HG03469 (cell line): ENCODE data around the gene MRTFA.
A peak's percentile ranks its signal among the peaks of the same experiment; 100 is the strongest.
"Not testable (repeated sequence)": the region's sequence is repeated elsewhere in the genome, so short reads cannot be mapped to it uniquely, and the experiment has no call there.

Experiments used
- ATAC-seq: cut with Tn5 transposase; IDR thresholded peaks from one replicate; pipeline ENCODE4 v1.9.1; 2021; ENCODE audit warnings: mild to moderate bottlenecking, moderate library complexity, moderate number of reproducible peaks; ENCODE audit not compliant: unreplicated experiment

MRTFA gene

DNA sequence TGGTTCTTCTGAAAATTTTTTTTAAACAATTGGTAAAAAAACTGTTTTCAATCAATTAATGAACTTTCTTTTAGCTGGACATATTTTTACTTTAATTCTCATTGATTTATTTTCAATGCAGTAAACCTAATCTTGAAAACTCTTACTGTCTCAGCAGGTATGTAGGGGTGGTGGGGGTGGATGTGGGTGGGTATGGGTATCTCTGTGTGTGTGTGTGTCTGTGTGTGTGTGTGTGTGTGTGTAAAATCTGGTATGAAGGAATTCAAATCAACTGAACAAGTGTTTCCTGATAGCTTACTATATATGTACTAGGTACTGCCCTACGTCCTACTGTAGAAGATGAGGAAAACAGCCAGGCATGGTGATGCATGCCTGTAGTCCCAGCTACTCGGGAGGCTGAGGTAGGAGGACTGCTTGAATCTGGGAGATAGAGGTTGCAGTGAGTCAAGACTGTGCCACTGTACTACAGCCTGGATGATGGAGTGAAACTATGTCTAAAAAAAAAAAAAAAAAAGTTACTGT is 75.5 kb downstream of the MRTFA start:
- ATAC-seq, result no peak

DNA sequence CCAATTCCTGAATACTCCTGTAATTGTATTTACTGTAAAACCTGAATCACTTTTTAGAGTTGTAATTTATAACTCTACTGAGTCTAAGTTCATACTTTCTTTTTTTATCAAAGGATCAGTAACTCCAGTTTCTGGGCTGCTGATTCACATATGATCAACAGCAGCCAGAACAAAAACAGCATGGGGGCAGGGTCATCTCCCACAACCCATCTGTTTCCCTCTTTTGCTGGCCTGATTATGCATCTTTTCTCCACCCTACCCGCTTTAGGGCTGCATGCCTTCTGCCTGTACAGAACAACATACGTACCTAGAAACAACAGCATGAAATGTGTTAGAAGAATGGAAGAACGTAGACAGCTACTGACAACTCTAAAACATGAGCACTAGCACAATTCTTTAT is 76.0 kb downstream of the MRTFA start:
- no peak for ATAC-seq

DNA sequence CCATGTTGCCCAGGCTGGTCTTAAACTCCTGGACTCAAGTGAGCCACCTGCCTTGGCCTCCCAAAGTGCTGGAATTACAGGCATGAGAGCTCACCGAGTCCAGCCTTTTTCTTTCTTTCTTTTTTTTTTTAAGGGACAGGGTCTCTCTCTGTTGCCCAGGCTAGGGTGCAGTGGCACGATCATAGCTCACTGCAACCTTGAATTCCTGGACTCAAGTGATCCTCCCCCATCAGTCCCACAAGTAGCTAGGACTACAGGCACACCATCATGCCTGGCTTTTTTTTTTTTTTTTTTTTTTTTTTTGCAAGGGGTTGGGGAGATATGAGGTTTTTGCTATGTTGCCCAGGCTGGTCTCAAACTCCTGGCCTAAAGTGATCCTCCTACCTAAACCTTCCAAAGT is 78.5 kb downstream of the MRTFA start:
- ATAC-seq, result no peak

- ATAC-seq, result no peak
Measured at GRCh38 chr22:40556641-40557040, 79.9 kb downstream of the MRTFA start.

- ATAC-seq, result not testable (repeated sequence)
Measured at GRCh38 chr22:40554023-40554422, 82.5 kb downstream of the MRTFA start.

DNA sequence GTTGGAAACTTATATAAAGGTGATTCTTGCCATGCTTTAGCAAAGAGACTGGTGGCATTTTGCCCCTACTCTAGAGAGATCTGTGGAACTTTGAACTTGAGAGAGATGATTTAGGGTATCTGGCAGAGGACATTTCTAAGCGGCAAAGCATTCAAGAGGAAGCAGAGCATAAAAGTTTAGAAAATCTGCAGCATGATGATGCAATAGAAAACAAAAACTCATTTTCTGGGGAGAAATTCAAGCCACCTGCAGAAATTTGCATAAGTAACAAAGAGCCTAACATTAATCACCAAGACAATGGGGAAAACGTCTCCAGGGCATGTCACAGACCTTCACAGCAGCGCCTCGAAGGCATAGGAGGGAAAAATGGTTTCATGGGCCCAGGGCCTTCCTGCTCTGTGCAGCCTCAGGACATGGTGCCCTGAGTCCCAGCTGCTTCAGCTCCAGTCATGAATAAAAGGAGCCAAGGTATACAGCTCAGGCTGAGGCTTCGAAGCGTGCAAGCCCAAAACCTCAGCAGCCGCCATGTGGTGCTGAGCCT is 83.4 kb downstream of the MRTFA start:
- ATAC-seq, result no peak

DNA sequence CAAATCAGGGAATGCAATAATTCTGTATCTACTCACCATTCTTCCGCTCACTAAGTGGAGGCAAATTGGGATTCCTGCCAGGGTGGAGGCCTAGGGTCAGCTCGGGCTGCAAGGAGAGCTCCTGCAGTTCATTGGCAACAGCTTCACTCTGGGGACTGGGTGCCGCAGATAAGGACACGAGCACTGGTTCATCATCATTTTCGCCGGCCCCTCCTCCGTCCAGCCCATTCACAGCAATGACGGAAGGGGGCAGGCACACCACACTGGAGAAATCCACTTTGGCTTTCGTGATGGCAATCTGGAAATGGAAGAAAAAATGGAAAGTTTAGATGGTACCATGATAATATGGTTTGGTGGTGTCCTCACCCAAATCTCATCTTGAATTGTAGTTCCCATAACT is 84.4 kb downstream of the MRTFA start:
- ATAC-seq, result no peak

GRCh38 chr22:40547729-40548143 is 88.8 kb downstream of the MRTFA start:
- ATAC-seq, result no peak

- ATAC-seq, result no peak
Measured at GRCh38 chr22:40544758-40545157, 91.8 kb downstream of the MRTFA start.

GRCh38 chr22:40542821-40543540 is 93.5 kb downstream of the MRTFA start:
- no peak for ATAC-seq

DNA sequence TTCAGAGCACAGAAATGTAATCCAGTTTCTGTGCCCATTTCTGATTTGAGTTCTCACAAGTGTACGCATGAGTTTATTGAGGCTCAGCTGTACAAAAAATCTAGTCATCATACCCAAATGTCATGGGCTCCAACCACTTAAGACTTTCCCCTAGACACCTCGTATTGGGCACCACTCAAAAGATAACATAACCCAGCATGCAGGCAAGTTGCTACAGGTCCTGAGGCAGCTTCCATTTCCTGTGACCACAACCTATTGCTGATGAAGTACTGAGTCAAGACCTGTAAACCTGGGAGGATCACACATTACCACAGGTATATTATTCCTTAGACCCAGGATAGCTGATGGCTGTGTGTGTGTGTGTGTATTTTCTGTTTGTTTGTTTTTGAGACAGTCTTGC is 95.2 kb downstream of the MRTFA start:
- ATAC-seq, result no peak

- no peak for ATAC-seq
Measured at GRCh38 chr22:40540265-40540664, 96.3 kb downstream of the MRTFA start.

DNA sequence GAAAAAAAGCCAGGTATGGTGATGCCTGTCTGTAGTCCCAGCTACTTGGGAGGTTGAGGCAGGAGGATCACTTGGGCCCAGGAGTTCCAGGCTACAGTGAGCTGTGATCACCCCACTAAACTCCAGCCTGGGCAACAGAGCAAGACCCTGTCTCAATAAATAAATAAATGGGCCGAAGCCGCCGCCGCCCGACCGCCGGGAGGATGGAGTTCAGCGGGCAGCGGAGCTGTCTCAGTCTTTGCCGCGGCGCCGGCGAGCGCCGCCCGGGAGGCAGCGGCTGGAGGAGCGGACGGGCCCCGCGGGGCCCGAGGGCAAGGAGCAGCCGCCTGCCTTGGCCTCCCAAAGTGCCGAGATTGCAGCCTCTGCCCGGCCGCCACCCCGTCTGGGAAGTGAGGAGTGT is 100.4 kb downstream of the MRTFA start:
- ATAC-seq, result not testable (repeated sequence)

DNA sequence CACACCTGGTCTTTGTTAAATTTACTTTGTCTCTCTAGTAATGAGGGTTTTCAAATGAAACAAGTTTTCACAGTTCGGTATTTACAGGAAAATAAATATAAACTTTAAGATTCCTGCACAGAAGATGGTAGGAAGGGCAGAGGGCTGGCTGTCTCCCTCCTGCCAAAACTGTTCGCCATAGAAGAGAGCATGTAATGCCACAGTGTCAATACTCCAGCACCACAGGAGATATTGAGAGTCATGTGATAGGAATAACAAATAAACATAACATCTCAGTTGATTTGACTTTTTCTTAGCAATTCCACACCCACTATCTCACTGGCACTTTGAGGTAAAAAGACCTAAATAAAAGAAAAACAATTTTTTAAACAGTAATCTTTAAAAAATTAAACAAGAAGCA is 100.9 kb downstream of the MRTFA start:
- ATAC-seq, result no peak

- no peak for ATAC-seq
Measured at GRCh38 chr22:40535189-40535512, 101.4 kb downstream of the MRTFA start.

- ATAC-seq, result no peak
Measured at GRCh38 chr22:40534379-40535188, 101.9 kb downstream of the MRTFA start.

DNA sequence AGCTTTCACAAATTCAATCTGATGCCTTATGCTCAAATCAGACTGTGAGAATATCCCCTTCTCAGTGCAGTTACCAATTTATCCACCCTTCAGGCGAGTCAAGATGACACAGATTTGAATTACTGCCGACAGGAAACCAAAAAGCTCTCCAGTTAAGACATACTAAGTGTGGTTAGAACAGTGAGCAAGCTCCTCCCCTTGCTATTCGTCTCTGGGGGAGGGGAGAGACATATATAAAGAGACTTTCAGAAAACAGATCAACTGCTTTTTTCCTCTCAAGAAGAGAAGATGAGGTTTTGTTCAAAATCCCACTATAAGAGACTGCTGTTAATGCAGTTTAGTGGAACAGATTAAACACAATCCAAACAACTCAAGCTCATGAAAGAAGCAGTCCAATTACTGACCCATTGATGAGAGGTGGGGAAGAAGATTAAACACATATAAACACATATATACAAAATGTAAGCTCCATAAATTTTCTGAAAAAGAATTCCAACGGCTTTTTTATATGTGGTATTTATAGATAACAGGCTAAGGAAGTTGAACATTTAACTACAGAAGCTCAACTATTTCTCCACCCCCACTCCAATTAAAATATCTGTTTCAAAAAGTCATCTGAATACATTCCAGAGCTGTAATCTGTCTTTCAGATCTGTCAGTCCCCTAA is 102.7 kb downstream of the MRTFA start:
- peak; percentile 54 for ATAC-seq

DNA sequence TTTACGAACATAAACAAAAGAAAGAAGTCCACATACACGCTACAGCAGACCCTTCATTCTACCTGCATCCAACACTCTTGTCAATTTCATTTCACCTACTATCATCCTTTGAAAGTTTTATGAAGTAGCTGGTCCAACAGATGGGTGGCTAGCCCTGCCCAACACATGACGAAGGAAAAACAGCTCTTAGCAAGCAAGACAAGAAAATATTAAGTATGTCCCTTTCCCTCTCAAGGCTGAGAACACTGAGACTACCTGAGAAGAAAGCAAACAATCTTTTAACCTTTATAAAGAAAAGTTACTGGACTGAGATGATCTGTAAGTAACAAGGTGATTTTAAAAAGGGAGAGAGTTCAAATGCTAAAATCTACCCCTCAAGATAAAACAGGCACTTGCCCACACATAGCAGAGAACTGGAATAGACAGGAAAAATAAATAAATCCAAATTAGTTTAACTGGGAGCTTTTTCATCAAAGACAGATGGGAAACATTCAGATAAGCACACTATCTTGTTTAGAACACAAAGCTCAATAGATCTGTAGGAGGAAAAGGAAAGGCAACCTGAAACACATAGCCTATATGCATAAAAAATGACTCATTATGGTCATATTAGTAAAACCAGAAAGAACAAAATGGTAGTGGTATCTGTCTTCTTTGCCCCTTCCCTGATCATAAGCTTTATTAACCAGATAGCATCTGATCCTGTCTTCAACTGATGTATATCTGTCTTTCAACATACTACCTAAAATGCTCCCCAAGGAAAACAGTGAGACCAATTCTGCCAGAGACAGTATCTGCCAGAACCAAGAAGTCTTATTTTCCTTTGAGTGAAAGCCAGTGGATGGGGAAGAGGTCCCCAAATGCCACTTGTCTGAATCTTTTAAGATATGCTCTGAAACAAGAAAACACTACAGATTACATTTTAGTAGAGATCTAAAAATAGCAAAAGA is 104.3 kb downstream of the MRTFA start:
- no peak for ATAC-seq

GRCh38 chr22:40530391-40530790 is 106.1 kb downstream of the MRTFA start:
- not testable (repeated sequence) for ATAC-seq

- ATAC-seq, result no peak
Measured at GRCh38 chr22:40529821-40530220, 106.7 kb downstream of the MRTFA start.
